Hepatocyte (in vitro differentiated cells): ENCODE measurements around the gene INPP4B.

Experiments
- EZH2 ChIP-seq: fragments of 200-600 bp; sonication (generic); IDR thresholded peaks from 2 replicates; pipeline ENCODE4 v1.6.1; 2016; ENCODE audit warnings: antibody characterized with exemption, mild to moderate bottlenecking, borderline replicate concordance
- EZH2phosphoT487 ChIP-seq: fragments of 200-600 bp; sonication (generic); IDR thresholded peaks from one replicate; pipeline ENCODE4 v1.6.1; 2018; ENCODE audit warnings: antibody characterized with exemption, mild to moderate bottlenecking, low read depth, moderate library complexity; ENCODE audit not compliant: unreplicated experiment, severe bottlenecking
- TF ChIP-seq, protein P1 (sequence below): fragments of 200-600 bp; sonication (generic); IDR thresholded peaks from 2 replicates; pipeline ENCODE4 v1.5.1; 2016; ENCODE audit warnings: antibody characterized with exemption, mild to moderate bottlenecking; ENCODE audit not compliant: poor library complexity

DNA sequence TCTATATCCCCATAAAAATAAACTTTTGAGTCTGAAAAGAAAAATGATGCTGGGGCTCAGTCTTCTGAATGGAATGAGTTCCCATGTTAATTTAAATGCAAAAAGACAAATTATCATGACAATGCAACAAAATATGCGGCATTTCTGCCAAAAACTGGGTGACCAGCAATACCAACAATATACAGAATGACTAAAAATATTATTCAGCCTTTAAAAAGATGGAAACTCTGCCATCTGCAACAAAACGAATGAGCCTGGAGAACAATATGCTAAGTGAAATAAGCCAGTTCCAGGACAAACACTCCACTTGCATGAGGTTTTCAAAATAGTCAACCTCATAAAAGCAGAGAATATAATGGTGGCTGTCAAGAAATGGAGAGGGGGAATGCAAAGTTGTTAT lies 651.2 kb downstream of the INPP4B start:
- TF ChIP-seq, protein P1, sequence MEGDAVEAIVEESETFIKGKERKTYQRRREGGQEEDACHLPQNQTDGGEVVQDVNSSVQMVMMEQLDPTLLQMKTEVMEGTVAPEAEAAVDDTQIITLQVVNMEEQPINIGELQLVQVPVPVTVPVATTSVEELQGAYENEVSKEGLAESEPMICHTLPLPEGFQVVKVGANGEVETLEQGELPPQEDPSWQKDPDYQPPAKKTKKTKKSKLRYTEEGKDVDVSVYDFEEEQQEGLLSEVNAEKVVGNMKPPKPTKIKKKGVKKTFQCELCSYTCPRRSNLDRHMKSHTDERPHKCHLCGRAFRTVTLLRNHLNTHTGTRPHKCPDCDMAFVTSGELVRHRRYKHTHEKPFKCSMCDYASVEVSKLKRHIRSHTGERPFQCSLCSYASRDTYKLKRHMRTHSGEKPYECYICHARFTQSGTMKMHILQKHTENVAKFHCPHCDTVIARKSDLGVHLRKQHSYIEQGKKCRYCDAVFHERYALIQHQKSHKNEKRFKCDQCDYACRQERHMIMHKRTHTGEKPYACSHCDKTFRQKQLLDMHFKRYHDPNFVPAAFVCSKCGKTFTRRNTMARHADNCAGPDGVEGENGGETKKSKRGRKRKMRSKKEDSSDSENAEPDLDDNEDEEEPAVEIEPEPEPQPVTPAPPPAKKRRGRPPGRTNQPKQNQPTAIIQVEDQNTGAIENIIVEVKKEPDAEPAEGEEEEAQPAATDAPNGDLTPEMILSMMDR = no peak
- TF ChIP-seq EZH2 = no peak
- TF ChIP-seq EZH2phosphoT487 = no peak
